ENCODE data around the gene OGFRL1.

GRCh38 chr6:71333697-71334096, 45.1 kb downstream of the OGFRL1 start:
- TF ChIP-seq CTCF (IDR thresholded peaks at IDR 0.05; ENCODE audit: poor library complexity): no peak
- no peak for TF ChIP-seq EZH2phosphoT487 (IDR thresholded peaks at IDR 0.05; ENCODE audit: low read depth, severe bottlenecking, unreplicated experiment)

Data from hepatocyte (in vitro differentiated cells).